Activated CD4-positive, CD25-positive, alpha-beta regulatory T cell (primary cell): ENCODE measurements around the gene DPP6.

ENCODE experiments used
- DNase-seq, 4 experiments: peaks; one replicate each; lab custom pipeline; 2025; lab: John Stamatoyannopoulos, UW

The DPP6 gene

DNA sequence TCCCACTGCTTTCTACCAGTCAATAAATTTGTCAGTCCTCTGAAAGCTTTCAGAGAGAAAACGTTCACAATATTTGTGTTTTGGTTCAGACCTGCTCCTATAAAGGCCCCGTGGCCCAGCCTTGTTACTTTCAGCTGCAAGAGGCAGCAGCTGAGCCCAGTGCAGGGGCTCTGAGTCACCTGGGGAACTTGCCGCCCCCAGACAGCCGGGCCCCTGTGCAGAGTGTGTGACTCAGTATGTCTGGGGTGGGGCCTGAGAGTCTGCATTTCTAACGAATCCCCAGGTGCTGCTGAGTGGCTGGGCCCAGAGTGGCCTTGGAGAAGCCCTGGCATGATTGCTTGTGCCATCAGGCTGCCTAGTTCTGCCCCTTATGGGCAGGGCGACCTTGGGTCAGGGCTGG is 647.2 kb downstream of the DPP6 start:
- no peak for DNase-seq

- no peak for DNase-seq
Measured at GRCh38 chr7:154709840-154710520, 657.8 kb downstream of the DPP6 start.

DNA sequence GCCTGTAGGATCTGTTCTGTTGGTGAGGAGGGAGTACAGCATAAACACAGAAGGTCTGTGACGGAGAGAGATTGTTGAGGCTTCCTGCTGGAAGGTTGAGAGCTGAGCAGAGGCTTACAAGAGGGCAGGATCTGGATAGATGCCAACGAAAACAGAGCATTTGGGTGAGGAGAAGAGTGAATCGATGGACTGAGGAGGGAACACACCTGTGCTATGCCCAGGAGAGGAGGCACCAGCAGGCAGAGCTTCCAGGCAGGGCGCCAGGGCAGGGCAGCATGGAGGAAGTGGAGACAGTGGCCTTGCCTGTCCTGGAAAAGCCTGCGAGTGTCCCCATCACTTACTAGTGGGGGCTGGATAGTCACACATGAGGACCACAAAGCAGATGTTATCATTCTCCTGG is 667.8 kb downstream of the DPP6 start:
- no peak for DNase-seq

DNA sequence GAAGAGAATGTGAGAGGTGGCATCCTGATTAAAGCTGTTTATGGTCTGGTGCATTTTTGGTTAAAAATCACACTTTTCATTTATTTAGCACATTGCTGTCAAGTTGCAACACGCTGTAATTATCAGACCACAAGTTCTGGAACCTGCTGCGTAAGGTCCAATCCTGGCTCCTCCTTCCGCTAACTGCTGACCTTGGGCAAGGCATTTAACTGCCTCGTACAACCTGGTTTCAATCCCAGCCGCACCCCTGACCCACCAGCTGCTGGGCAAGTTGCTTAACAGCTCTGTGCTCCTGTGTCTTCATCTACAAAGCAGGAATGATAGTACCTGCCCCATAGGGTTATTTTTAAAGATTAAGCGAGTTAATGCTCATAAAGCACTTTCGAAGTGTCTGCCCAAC is 668.9 kb downstream of the DPP6 start:
- no peak for DNase-seq

- DNase-seq: no peak
Measured at GRCh38 chr7:154726368-154726767, 674.2 kb downstream of the DPP6 start.

DNA sequence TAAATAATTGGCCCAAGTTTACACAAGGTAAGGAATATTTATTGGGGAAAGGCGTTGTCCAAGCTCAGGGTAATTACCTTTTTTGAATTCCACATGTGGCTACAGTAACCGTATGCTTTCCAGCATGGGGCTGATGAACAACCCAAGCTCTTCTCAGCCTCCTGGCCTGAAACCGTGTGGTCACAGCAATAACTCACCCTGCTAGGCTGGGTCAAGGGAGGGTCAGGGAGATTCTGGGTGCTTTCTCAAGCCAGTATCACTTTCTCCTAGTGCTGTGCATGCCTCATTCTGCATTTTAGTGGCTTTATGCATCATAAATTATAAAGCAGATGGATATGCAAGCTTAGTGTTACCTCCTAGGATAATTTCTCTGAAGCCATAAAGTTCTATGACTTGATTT is 676.9 kb downstream of the DPP6 start:
- no peak for DNase-seq

- DNase-seq: no peak
Measured at GRCh38 chr7:154735766-154736165, 683.6 kb downstream of the DPP6 start.

DNA sequence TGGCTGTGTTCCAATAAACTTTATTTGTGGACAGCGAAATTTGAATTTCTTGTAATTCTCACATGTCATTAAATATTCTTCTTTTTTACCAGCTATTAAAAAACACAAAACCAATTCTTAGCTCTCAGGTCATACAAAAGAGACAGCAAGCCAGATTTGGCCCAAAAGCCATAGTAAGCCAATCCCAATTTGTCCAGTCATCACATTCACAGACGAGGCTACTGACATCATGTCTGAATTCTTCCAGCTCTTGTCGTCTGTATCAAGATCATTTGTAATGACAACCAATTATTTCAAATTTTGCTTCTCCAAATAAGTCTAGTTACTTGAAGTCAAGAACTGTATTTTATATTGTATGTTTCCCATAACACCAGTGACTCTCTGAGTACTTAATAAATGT is 684.2 kb downstream of the DPP6 start:
- DNase-seq: no peak

DNA sequence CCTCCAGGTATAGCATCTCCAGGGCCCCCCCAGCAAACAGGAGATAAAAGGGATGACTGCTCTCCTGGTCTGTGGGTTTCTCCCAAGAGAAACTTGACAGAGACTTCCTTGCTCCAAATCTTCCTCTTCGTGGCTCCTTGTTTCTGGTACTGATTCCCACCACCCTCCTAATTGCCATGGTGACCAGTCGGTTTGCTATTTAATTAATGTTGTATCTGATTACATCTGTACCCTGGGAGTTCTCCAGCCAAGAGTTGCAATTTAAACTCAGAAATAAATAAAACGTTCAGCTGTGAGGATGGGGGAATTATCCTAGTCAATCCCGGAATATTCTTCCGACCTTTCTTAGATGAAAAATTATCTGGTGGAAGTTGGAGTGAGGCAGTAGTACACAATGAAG is 686.0 kb downstream of the DPP6 start:
- no peak for DNase-seq

GRCh38 chr7:154741131-154741530 is 688.9 kb downstream of the DPP6 start:
- no peak for DNase-seq

- no peak for DNase-seq
Measured at GRCh38 chr7:154743206-154743605, 691.0 kb downstream of the DPP6 start.

GRCh38 chr7:154744256-154744860 is 692.2 kb downstream of the DPP6 start:
- no peak for DNase-seq

DNA sequence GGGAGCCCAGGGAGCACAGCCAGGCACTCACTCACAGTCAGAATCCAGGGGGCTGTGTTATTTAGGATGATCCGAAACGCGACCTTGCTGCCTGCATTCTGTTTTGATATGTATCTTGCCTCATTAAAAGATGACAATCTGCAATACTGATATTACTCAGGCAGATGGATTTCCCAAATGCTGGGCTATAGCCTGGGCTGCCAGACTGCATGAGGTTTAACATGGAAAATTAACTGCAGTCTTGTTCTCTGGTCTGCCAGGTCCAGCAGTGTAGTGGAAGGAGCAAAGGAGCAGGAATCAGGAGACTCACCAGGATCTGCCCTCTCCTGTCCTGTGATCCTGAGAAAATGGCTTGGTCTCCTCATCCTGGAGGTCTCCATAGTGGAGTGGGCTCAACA is 692.7 kb downstream of the DPP6 start:
- no peak for DNase-seq

DNA sequence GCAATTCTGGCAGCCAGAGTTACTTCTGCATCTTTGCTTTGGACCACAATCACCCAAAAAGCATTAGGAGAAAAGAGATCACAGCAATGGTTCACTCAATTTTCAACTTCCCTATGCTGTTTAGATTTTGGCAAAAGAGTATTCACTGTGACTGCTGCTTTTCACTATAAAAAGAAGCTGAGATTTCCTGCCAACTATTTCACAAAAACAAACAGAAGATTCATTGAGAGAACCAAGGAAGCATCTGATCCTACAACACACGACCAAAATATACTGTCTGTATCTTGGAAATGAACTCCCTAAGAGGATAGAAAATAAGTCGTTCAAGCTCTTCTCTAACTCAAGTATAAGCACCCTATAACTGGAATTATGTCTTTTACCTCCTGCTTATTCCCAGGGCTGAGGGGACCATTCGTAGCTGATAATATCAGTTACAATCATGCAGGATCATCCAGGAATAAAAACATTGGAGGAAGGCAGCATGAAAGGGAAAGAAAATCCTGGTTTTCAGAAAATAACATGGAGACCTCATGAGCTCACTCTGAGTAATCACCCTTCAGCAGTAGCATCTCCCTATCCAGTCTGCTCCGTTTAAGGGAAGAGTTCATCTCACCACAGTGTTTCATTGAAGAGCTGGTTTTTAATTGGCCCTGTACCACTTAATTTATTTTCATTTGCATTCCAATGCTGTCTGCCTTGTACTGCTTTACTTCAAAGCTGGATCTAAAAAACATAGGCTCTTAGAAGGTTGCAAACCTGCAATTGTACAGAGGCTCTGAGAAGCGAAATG is 694.6 kb downstream of the DPP6 start:
- no peak for DNase-seq

GRCh38 chr7:154748089-154748786 is 696.0 kb downstream of the DPP6 start:
- no peak for DNase-seq

DNA sequence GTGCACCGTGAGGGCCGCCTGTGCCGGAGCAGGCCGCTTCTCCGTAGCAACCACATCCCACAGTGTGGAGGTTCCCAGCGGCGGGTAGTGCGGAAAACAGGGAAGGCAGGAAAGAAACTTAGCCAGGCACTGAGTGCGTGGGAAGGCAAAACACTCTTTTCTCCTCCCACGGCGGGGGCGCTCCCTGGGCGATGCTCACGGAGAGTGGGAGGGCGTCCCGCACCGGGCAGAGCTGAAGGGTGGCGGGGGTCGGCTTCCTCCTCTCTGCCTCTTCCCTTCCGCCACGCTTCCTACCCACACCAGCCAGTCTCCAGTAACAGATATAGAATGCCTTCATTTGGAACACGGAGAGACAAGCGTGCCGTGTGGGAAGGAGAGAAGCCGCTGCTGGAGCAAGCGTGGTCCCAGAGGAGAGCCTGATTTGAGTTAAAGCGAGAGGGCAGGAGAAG is 698.2 kb downstream of the DPP6 start:
- no peak for DNase-seq

DNA sequence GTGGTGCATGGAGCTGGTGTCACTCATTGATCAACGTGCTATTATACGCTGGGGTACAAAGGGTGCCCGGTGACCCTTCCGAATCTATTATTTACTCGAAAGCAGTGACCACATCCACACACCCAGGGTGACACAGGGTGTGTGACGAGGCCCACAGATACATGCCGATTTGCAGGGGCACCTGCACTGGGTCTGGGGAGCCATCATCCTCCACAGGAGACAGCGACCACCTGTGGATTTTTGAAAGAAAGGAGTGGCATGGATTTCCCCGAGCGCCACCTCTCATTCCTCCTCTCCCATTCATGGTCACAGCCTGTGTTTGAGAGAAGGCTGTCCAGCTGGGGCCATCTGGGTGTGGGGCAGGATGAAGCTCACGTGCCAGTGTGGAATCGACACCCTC is 701.0 kb downstream of the DPP6 start:
- DNase-seq: no peak

DNA sequence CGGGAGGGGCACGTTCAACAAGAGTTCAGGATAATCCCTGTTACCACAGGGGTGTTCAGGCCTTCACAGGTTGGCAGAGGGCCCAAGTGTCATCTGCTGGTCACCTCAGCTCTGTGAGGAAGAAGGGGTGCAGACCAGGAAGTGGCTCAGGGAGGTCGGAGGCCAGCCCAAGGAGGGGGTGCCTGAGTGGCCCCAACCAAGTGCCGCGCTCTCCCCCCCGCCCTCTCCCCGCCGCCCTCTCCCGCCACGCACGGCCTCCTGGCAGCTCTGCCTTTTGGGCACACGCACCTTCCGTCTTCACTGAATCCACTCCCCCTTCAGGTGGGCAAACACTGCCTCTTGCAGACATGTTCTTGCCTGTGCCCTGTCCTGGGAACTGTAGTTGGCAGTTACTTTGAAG is 705.6 kb downstream of the DPP6 start:
- no peak for DNase-seq

- DNase-seq: no peak
Measured at GRCh38 chr7:154759989-154760388, 707.8 kb downstream of the DPP6 start.

DNA sequence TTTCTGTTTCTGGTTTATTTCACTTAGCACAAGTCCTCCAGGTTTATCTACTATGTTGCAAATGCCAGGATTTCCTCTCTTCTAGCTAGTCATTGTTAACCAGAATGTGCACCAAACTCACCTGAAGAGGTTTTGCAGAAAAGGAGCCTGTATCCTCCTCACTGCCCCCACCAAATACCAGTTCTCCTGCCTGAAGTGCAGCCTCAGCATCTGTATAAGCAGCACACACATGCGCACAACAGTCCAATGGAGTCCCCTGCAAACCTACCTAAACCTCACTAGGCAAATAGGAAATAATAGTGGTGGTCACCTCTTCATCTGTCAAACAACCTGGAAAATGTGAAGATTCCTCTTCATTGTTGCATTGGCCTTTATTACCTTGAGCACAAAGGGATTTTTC is 712.9 kb downstream of the DPP6 start:
- no peak for DNase-seq

DNA sequence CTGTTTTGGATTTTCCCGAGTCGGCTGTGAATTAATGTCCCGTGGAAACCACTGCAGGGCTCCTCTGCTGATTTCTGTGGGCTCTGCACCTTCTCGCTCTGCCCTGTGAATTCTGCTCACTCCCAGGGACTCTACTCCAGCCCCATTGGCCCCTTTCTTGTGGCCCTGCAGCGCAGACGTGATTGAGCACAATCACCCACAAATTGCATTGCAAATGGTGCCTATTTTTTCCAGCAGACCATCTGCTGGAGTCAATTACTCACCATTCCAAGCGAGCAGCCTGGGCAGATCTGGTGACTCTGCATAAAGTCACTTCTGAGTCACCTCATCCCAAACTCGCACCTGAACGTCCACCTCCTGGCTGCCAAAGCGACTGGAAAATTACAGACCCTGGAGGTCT is 714.9 kb downstream of the DPP6 start:
- no peak for DNase-seq

- DNase-seq: no peak
Measured at GRCh38 chr7:154767821-154768415, 715.7 kb downstream of the DPP6 start.
